Esophagus squamous epithelium (tissue), 5 donors: ENCODE measurements around the gene CRB3. TPM values are rescaled to one million over a fixed set of nuclear protein-coding genes. Genes with fewer than 3 reads are reported as not detected.

Source experiments
- DNase-seq: peaks from one replicate; lab custom pipeline; 2025; lab: John Stamatoyannopoulos, UW
- H3K27ac ChIP-seq, 4 donors: fragments of 200-600 bp; sonication (generic); one replicate each; pipeline ENCODE4 v1.5.1; 2016 to 2019; ENCODE audit warnings: mild to moderate bottlenecking in 1 of 4
- H3K27me3 ChIP-seq, 4 donors: fragments of 200-600 bp; sonication (generic); 1 replicate in 3 of 4; 2 replicates in 1 of 4; pipeline versions ENCODE4 v1.5.1 to v1.6.0; 2017 to 2021; ENCODE audit warnings: antibody characterized with exemption in 1 of 4
- H3K36me3 ChIP-seq, 3 donors: fragments of 200-600 bp; sonication (generic); one replicate each; pipeline ENCODE4 v1.5.1; 2016 to 2019
- H3K4me1 ChIP-seq, 3 donors: fragments of 200-600 bp; sonication (generic); one replicate each; pipeline ENCODE4 v1.5.1; 2017 to 2019
- H3K4me3 ChIP-seq, 4 donors: fragments of 200-600 bp; sonication (generic); 1 replicate in 3 of 4; 2 replicates in 1 of 4; pipeline ENCODE4 v1.5.1; 2016 to 2019; ENCODE audit warnings: mild to moderate bottlenecking in 2 of 4, moderate library complexity in 1 of 4
- H3K9me3 ChIP-seq, 3 donors: fragments of 200-600 bp; sonication (generic); one replicate each; pipeline ENCODE4 v1.5.1; 2016 to 2019
- POLR2A ChIP-seq, 4 donors: fragments of 450-650 bp; IDR thresholded peaks; one replicate each; pipeline ENCODE4 v1.6.1; 2017; ENCODE audit warnings: antibody characterized with exemption in 4 of 4, mild to moderate bottlenecking in 4 of 4, moderate library complexity in 3 of 4
- WGBS, 2 donors: methylation state at CpG; one replicate each; pipeline ENCODE4 v1.1.5; 2018; 5-methylcytosine and 5-hydroxymethylcytosine counted together
- intact Hi-C: fragments of 100-400 bp; cut with DNase I; formaldehyde crosslinking; loops from one replicate; pipeline ENCODE4 v1.15.0; 2022
- total RNA-seq, 4 donors: library from RNA; depleted of rRNA; stranded (reverse); fragments of >200 nt; gene quantifications; one replicate each; pipeline ENCODE4 v1.1.0, GENCODE V29; 2016
- TF ChIP-seq, protein P1 (sequence below), 6 experiments: fragments of 450-650 bp in 4 of 6; fragments of 200-600 bp in 2 of 6; sonication (generic) in 2 of 6; IDR thresholded peaks; one replicate each; pipeline ENCODE4 v1.5.1; 2016 to 2019; ENCODE audit warnings: antibody characterized with exemption in 6 of 6, mild to moderate bottlenecking in 4 of 6, moderate library complexity in 4 of 6
- donor health status: DM: yes; HTN: yes; CAD: no.

The CRB3 gene
- total RNA-seq, 4 donors from 2014 or later = 42.9 to 61.9 (median 56.2) TPM

- peaks cover 0 to 64% (median 8%) of the 10 kb centered on the region in 3 donors for H3K36me3 ChIP-seq
- peaks cover 0 to 29% (median 11%) of the 10 kb centered on the region in 3 donors for H3K4me1 ChIP-seq
- TF ChIP-seq, protein P1, sequence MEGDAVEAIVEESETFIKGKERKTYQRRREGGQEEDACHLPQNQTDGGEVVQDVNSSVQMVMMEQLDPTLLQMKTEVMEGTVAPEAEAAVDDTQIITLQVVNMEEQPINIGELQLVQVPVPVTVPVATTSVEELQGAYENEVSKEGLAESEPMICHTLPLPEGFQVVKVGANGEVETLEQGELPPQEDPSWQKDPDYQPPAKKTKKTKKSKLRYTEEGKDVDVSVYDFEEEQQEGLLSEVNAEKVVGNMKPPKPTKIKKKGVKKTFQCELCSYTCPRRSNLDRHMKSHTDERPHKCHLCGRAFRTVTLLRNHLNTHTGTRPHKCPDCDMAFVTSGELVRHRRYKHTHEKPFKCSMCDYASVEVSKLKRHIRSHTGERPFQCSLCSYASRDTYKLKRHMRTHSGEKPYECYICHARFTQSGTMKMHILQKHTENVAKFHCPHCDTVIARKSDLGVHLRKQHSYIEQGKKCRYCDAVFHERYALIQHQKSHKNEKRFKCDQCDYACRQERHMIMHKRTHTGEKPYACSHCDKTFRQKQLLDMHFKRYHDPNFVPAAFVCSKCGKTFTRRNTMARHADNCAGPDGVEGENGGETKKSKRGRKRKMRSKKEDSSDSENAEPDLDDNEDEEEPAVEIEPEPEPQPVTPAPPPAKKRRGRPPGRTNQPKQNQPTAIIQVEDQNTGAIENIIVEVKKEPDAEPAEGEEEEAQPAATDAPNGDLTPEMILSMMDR (IDR thresholded peaks at IDR 0.05) = no peak
- no peak for TF ChIP-seq POLR2A (IDR thresholded peaks at IDR 0.05)
- peaks cover 0 to 14% (median 7%) of the 10 kb centered on the region in 3 donors for H3K9me3 ChIP-seq
- 95% methylated on average over 4 to 7 of the region's 15 CpGs for WGBS, 2 donors
- H3K4me3 ChIP-seq = no peak overlapping the region
- no peak overlapping the region for H3K27ac ChIP-seq
- no peaks in the 10 kb centered on the region for H3K27me3 ChIP-seq
- no peak for DNase-seq
- intact Hi-C loops = no loop called here
Observed at GRCh38 chr19:6455924-6456323, 8.1 kb upstream of the CRB3 start.

DNA sequence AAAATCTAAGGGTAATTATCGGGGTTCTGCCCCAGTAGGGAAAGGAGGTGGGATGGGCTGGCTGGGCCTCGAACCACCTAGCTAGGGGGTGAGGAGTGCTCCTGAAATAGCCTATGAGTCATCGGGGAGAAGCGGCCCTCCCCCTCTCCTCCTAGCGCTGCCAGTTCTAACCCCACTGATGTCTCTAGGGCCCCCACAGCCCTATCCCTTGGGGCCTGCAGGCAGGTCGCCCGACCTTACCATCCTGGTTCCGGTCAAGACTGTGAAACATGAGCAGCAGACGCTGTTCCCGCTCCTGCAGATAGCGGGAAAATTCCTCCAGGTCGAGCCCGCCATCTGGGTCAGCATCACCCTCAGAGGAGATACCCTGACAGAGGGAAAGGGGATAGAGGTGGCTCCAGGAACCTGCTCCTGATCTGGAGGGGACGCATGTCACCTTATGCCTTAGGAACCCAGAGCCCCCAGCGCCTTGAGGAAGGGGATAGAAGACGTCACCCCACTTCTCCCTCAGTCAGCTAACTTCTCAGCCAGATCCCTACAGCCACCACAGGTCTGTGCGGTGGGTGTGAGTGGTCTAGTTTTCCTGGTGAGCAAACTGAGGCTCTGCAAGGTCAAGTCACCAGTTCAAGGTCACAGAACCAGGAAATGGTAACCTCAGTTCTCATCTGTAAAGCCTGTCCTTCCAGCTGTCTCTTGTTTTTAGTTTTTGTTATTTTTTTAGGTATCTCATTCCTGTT is 5.9 kb upstream of the CRB3 start:
- peaks cover 0 to 49% (median 20%) of the 10 kb centered on the region in 3 donors for H3K4me1 ChIP-seq
- intact Hi-C loops = no loop called here
- H3K27ac ChIP-seq = peak overlapping the region; percentile 83 to 94 (median 89)
- peaks cover 0 to under 1% (median 0%) of the 10 kb centered on the region in 4 donors for H3K27me3 ChIP-seq
- H3K4me3 ChIP-seq = peak overlapping the region; percentile 71 to 94 (median 88)
- DNase-seq = no peak
- H3K36me3 ChIP-seq = peaks cover 0 to 42% (median 8%) of the 10 kb centered on the region in 3 donors
- H3K9me3 ChIP-seq = peaks cover 0 to 14% (median 7%) of the 10 kb centered on the region in 3 donors
- TF ChIP-seq, protein P1 (IDR thresholded peaks at IDR 0.05) = no peak
- no peak for TF ChIP-seq POLR2A (IDR thresholded peaks at IDR 0.05)
- 72 to 76% methylated on average over 5 to 15 of the region's 17 CpGs for WGBS, 2 donors

DNA sequence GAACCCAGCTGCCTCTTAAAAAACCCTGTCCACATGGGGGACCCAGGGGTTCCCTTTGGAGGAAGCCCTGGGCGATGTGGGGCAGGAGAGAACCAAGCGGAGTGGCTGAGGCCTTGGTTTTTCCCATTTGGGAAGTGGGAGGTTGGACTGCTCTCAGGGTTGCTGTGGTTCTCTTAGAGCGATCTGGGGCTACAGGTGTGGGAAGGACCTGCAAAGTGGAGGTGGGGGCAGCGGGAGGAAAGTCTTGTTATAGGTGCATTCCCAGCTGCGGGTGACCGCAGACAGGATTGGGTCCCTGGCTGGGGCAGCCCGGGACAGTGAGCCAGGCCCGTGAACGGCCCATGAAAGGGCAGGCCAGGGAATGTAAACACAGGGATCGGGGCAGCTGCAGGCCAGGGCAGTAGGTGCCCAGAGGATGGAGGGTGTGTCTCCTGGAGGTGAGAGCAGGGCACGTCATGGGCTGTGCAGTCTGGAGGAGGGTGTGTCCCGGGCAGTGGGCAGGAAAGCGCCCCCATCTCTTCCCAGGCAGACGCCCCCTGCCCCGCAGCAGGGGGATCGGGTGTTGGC is 5.3 kb upstream of the CRB3 start:
- Histone ChIP-seq H3K27me3 (peaks cover 0 to 7% (median 0%) of the 10 kb centered on the region in 4 donors), H3K4me3 (peak overlapping the region; percentile 71 to 94 (median 88)), H3K36me3 (peaks cover 0 to 36% (median 7%) of the 10 kb centered on the region in 3 donors), H3K4me1 (peaks cover 0 to 56% (median 20%) of the 10 kb centered on the region in 3 donors), H3K27ac (peak overlapping the region; percentile 83 to 94 (median 89)), H3K9me3 (peaks cover 0 to 8% (median 7%) of the 10 kb centered on the region in 3 donors)
- TF ChIP-seq POLR2A (IDR thresholded peaks at IDR 0.05) = no peak
- TF ChIP-seq, protein P1 (IDR thresholded peaks at IDR 0.05) = peak in 1 of 6 experiments; percentile 19
- 23 to 44% methylated on average over 9 of the region's 16 CpGs for whole genome bisulfite sequencing, 2 donors
- intact Hi-C loops = no loop called here
- no peak for DNase-seq

GRCh38 chr19:6459262-6460098 is 4.6 kb upstream of the CRB3 start, which contains the start of gene SLC25A23:
Gene SLC25A23 (minus strand): TSS chr19:6459792. CDS start chr19:6459628, 164 bp downstream.
- peaks cover 0 to 29% (median 0%) of the 10 kb centered on the region in 3 donors for H3K36me3 ChIP-seq
- peak within 1 kb of the TSS; percentile 71 to 94 (median 88) for H3K4me3 ChIP-seq
- intact Hi-C loops = no loop called here
- WGBS, 2 donors = 0 to 3% methylated on average over 7 to 14 of the region's 70 CpGs
- H3K9me3 ChIP-seq = peaks cover 0 to under 1% (median under 1%) of the 10 kb centered on the region in 3 donors
- DNase-seq = no peak
- H3K4me1 ChIP-seq = peaks cover 0 to 63% (median 20%) of the 10 kb centered on the region in 3 donors
- peak in 1 of 4 donors; percentile 36 for TF ChIP-seq POLR2A (IDR thresholded peaks at IDR 0.05)
- TF ChIP-seq, protein P1 (IDR thresholded peaks at IDR 0.05) = no peak
- peaks cover 0 to 14% (median 0%) of the 10 kb centered on the region in 4 donors for H3K27me3 ChIP-seq
- H3K27ac ChIP-seq = peak within 1 kb of the TSS; percentile 83 to 94 (median 89)
